ENCODE data around the gene KCTD15.

KCTD15 gene

GRCh38 chr19:33798681-33799111, 2.0 kb downstream of the KCTD15 start:
- DNase-seq = no peak

GRCh38 chr19:33799476-33799875, 2.8 kb downstream of the KCTD15 start:
- no peak for DNase-seq

- no peak for DNase-seq
These were observed 3.5 kb downstream of the KCTD15 start for GRCh38 chr19:33800012-33800680.

GRCh38 chr19:33801411-33801810, 4.7 kb downstream of the KCTD15 start:
- no peak for DNase-seq

GRCh38 chr19:33802001-33802400, 5.3 kb downstream of the KCTD15 start:
- no peak for DNase-seq

GRCh38 chr19:33802801-33803200, 6.1 kb downstream of the KCTD15 start:
- DNase-seq = no peak

- DNase-seq = no peak
These were observed 6.7 kb downstream of the KCTD15 start for GRCh38 chr19:33803383-33803782.

GRCh38 chr19:33804021-33804799, 7.5 kb downstream of the KCTD15 start:
- DNase-seq = no peak

GRCh38 chr19:33805313-33805712, 8.6 kb downstream of the KCTD15 start:
- no peak for DNase-seq

GRCh38 chr19:33805840-33806433, 9.3 kb downstream of the KCTD15 start:
- no peak for DNase-seq

- no peak for DNase-seq
These were observed 9.8 kb downstream of the KCTD15 start for GRCh38 chr19:33806434-33806881.

- DNase-seq = no peak
These were observed 11.7 kb downstream of the KCTD15 start for GRCh38 chr19:33808399-33808798.

GRCh38 chr19:33809960-33810359, 13.3 kb downstream of the KCTD15 start:
- DNase-seq = no peak

GRCh38 chr19:33810821-33811220, 14.2 kb downstream of the KCTD15 start:
- DNase-seq = no peak

GRCh38 chr19:33811246-33811645, 14.6 kb downstream of the KCTD15 start:
- DNase-seq = no peak

GRCh38 chr19:33811736-33812387, 15.2 kb downstream of the KCTD15 start:
- no peak for DNase-seq

GRCh38 chr19:33812388-33813330, 16.0 kb downstream of the KCTD15 start:
- no peak for DNase-seq

GRCh38 chr19:33813391-33814101, 16.9 kb downstream of the KCTD15 start:
- DNase-seq = no peak

GRCh38 chr19:33814181-33815165, 17.8 kb downstream of the KCTD15 start:
- DNase-seq = no peak
